ENCODE measurements around the gene COX19. TPM values are rescaled to one million over a fixed set of nuclear protein-coding genes. Genes with fewer than 3 reads are reported as not detected.

COX19 gene, protein sequence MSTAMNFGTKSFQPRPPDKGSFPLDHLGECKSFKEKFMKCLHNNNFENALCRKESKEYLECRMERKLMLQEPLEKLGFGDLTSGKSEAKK
- total RNA-seq = 10 to 100 TPM; 13.7 to 20.8 TPM

DNA sequence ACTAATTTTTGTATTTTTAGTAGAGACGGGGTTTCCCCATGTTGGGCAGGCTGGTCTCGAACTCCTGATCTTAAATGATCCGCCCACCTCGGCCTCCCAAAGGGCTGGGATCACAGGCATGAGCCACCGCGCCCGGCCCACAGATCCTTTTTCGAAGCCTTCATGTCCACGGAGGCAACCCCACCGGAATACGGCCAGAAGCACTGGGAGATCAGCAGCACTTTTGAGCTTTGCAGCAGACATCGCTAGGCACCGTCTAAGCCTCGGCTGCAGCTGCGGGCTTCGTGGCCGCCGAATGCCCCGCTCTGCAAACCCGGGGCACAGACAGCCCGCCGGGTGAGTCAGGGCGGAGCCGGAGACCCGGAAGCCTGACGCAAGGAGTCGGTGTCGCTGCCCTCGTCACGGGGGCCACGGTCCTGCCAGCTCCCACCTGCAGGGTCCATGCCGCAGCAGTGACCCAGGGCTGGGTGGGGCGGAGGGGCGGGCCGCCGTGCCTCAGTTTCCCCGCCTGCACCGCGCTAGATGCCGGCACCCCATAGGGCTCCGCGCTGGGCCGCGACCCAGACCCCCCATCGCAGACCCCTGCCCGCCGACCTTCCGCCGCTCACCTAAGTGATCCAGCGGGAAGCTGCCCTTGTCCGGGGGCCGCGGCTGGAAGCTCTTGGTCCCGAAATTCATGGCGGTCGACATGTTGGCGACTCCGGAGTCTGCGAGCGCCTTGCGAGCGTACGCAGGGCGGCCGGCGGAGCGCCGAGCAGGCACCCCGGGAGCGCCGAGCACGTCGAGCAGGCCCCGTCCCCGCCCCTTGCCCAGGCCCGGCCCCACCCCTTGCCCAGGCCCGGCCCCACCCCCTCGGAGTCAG, at the start of gene COX19:
Gene COX19 (minus strand): TSS at position 730 of the 862 bp plus-strand sequence. CDS start 40 bp downstream, at position 690.
- Mint-ChIP-seq H3K9me3 (no peaks in the 10 kb centered on the region), H3K36me3 (ENCODE audit: low read depth) (peaks cover 43% of the 10 kb centered on the region), H3K4me3 (peak within 1 kb of the TSS; percentile 91), H3K27me3 (no peaks in the 10 kb centered on the region), H3K27ac (peak within 1 kb of the TSS; percentile 89), H3K4me1 (peaks cover 5% of the 10 kb centered on the region)
- peak; percentile 93 for ATAC-seq (replicated peaks)

DNA sequence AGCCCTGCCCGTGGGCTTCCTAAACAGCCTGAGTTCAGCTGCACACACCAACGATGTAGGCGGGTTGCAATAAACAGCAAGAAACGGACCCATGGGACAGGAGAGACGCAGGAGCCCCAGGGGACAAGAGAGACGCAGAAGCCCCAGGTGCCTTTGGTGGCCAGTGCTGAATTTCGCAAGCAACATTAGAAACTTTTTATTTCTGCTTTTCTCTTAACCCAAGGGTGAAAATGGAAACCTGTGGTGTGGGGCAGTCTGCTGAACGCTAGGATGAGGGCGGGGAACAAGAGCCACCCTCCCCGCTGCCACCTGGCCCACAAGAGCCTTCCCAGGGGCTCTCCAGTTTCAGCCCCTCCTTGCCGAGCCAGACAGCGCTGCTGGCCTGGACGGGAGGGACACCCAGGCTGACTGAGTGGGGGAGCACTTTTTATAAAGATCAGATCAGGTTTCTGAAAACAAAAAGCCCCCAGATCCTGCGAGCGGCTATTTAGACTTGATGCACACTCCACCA, 49.0 kb upstream of the COX19 start:
- H3K4me1 Mint-ChIP-seq = peaks cover 5% of the 10 kb centered on the region
- peaks cover 7% of the 10 kb centered on the region for H3K36me3 Mint-ChIP-seq (ENCODE audit: low read depth)
- H3K9me3 Mint-ChIP-seq = no peaks in the 10 kb centered on the region
- H3K4me3 Mint-ChIP-seq = no peak overlapping the region
- no peak for ATAC-seq (replicated peaks)
- no peak overlapping the region for H3K27ac Mint-ChIP-seq
- no peaks in the 10 kb centered on the region for H3K27me3 Mint-ChIP-seq

DNA sequence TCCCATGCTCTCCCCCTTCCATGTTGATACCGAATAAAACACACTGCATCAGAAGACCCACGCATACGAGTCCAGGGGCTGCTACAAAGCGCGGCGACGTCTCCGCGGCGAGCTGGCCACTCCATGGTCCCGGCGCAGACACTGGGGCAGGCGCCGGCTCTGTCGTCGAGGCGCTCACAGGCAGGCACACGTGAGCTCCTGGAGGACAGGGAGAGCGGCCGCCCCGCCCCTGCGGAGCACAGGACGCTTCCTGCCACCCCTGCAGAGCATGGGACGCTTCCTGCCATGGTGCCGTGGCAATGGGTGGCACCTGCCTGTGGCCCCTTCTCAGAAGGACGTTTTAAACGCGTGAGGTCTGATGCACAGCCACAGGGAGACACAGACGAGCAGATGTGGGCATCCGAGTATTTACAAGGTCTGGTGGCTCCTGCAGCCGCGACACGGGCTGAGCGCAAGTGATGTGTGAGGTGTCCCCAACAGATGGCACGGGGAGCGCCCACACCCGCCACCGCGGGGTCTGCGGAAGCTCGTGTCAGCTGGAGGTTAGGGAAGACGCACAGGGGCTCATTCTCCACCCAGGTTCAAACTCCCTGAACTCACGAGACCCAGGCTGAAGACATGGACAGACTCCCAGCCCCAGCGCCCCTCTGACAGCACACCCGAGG, 47.6 kb upstream of the COX19 start:
- Mint-ChIP-seq H3K4me3 (no peak overlapping the region), H3K27me3 (no peaks in the 10 kb centered on the region), H3K27ac (peak overlapping the region; percentile 39), H3K9me3 (no peaks in the 10 kb centered on the region), H3K36me3 (ENCODE audit: low read depth) (peaks cover 7% of the 10 kb centered on the region), H3K4me1 (peaks cover 5% of the 10 kb centered on the region)
- no peak for ATAC-seq (replicated peaks)

DNA sequence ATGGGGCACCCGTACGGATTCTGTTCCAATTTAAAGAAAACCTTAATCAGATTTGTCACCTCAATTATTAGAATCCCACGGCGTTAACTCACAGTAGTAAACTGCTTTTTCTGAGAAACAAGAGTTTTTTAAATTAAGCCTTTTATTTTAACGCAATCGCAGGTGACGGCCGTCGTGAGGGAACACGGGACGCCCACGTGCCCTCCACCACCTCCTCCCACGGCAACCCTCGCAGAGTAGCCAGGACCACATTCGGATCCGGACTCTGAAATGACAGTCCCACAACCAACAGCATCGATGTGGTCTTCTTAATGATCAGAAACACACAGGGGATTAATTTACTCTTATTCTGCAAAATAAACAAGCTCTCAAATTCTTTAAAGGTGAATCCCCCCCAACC, 47.0 kb upstream of the COX19 start:
- ATAC-seq (replicated peaks) = no peak
- H3K4me1 Mint-ChIP-seq = peaks cover 5% of the 10 kb centered on the region
- peaks cover 7% of the 10 kb centered on the region for H3K36me3 Mint-ChIP-seq (ENCODE audit: low read depth)
- no peak overlapping the region for H3K27ac Mint-ChIP-seq
- H3K4me3 Mint-ChIP-seq = no peak overlapping the region
- H3K9me3 Mint-ChIP-seq = no peaks in the 10 kb centered on the region
- H3K27me3 Mint-ChIP-seq = no peaks in the 10 kb centered on the region

DNA sequence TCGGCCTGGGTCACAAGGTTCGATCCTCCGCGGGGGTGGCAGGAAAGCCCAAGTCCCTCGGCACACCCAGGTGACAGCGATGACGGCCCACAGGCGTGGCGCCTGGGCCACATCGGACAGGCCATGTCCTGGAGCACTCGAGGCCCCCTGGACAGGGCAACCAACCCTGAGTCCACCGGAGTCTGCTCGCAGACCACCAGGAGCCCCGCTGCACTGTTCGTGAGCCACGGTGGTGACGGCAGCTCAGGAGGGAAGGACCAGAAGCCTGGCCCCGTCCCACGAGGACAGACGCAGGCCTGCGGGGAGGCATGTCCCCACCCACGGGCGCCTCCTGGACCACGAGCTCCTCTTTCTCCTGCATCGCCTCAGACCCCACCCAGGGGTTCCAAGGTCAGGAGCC, 46.6 kb upstream of the COX19 start:
- Mint-ChIP-seq H3K36me3 (ENCODE audit: low read depth) (peaks cover 7% of the 10 kb centered on the region), H3K27ac (no peak overlapping the region), H3K4me1 (peaks cover 5% of the 10 kb centered on the region), H3K4me3 (no peak overlapping the region), H3K9me3 (no peaks in the 10 kb centered on the region), H3K27me3 (no peaks in the 10 kb centered on the region)
- ATAC-seq (replicated peaks) = no peak

DNA sequence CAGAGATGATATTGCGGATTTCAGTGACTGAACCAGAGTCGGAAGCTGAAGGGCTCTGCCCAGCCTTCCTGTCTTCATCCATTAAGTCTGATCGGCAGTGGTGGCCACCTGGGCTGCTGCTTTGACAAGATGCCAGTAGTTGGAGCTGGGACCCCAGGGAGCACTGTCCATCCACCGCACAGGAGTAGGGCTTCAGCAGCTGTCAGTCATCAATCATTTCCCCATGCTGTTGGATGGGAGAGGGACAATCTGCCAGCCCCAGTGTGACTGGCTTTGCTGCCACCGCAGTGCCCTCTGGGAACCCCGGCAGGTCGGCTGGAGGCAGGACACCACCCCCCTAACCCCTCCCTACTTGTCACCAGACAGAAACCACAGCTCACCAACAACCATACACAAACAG, 46.0 kb upstream of the COX19 start:
- no peak for ATAC-seq (replicated peaks)
- Mint-ChIP-seq H3K4me3 (no peak overlapping the region), H3K4me1 (peaks cover 5% of the 10 kb centered on the region), H3K27me3 (no peaks in the 10 kb centered on the region), H3K9me3 (no peaks in the 10 kb centered on the region), H3K36me3 (ENCODE audit: low read depth) (peaks cover 7% of the 10 kb centered on the region), H3K27ac (peak overlapping the region; percentile 36)

DNA sequence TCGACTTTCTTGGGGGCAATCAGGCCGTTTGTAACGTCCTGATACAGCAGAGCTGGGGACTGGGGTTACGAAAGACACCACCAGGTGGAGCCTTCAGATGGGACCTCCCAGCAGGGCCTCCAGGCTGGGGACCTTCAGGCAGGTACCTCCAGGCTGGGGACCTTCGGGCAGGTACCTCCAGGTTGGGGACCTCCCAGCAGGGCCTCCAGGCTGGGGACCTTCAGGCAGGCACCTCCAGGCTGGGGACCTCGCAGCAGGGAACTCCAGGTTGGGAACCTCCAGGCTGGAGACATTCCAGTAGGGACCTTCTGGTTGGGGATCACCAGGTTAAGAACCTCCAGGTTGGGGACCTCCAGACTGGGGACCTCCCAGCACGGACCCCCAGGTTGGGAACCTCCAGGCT, 45.5 kb upstream of the COX19 start:
- Mint-ChIP-seq H3K36me3 (ENCODE audit: low read depth) (peaks cover 7% of the 10 kb centered on the region), H3K27me3 (no peaks in the 10 kb centered on the region), H3K4me1 (peaks cover 5% of the 10 kb centered on the region), H3K9me3 (no peaks in the 10 kb centered on the region), H3K4me3 (no peak overlapping the region), H3K27ac (no peak overlapping the region)
- ATAC-seq (replicated peaks) = no peak

DNA sequence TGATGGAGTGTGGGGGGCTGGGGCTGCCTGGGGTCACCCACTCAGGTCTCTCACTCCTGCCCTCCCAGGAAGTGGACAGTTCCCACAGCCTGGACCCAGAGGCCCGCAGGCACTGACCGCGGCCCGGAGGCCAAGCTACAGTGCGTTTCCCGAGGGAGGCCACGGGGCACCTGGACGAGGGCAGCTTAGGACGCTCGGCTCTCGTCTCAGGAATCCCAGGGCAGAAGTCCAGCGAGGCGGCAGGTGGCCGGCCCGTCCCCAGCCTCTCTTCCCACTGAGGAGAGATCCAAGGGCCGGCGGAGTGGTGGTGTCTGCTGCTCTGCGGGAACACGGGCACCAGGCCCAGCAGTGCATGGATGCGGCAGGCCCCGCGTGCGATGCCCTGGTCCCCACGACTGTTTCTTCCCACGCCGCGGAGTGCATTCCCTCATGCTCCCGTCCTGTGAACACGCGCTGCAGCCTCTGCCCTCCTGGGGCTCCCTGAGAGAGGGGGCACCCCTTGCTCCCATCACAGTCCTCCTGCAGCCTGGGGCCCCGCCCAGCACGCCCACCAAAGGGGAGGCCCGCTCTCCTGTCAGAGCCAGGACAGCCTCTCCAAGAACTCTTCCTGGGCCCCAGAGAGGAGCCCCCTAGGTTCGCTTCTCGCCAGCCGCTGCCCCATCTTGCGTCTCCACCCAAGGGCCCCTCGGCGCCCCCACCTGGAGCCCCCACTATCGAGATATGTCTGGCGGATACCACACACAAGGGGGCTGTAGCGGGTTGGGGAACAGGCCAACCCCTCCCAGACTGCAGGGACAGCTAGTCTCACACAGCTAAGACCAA, 44.7 kb upstream of the COX19 start:
- Mint-ChIP-seq H3K4me3 (no peak overlapping the region), H3K4me1 (peaks cover 5% of the 10 kb centered on the region), H3K27ac (no peak overlapping the region), H3K27me3 (no peaks in the 10 kb centered on the region), H3K36me3 (ENCODE audit: low read depth) (peaks cover 7% of the 10 kb centered on the region), H3K9me3 (no peaks in the 10 kb centered on the region)
- ATAC-seq (replicated peaks) = no peak

DNA sequence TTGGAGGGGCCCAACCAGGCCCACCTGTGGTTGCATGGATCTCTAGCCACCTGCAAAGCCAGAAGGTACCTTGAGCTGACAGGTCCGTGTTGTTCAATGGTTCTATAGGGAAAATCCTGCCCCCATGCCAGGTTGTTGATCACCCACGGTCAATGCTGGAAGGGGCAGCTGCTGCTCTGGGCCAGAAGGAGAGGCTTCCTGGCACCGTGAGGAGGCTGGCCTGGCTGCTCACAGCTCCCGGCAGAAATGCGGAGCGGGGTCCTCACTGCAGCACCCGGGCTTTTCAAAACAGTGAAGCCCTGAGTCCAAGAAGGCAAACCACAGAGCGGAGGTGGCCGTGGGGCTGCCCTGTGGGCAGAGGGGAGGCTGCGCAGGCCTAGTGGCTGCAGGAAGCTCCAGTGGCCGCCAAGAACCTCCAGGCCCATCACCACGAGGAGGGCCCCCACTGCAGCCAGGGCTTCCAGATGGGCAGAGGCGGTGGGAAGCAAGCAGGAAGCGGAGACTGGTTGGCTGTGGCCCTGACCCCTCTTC, 44.0 kb upstream of the COX19 start:
- no peaks in the 10 kb centered on the region for H3K9me3 Mint-ChIP-seq
- no peak for ATAC-seq (replicated peaks)
- no peaks in the 10 kb centered on the region for H3K27me3 Mint-ChIP-seq
- H3K36me3 Mint-ChIP-seq (ENCODE audit: low read depth) = peaks cover 7% of the 10 kb centered on the region
- H3K4me1 Mint-ChIP-seq = peaks cover 5% of the 10 kb centered on the region
- H3K27ac Mint-ChIP-seq = no peak overlapping the region
- no peak overlapping the region for H3K4me3 Mint-ChIP-seq

DNA sequence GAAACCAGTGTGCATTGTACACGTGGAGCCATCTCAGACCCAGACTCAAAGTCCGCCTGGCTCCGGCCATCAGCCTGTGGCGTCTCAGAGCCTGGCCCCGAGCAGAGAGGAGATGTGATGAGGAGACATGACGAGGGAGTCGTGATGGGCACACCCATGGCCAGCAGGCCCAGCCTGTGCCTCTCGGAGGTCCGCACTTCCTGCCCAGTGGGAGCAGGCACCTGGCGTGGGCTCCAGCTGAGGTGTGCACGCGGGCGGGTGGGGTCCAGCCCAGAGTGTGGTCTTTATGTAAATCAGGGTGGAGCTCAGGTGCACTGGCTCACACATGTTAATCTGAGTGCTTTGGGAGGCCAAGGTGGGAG, 43.0 kb upstream of the COX19 start:
- Mint-ChIP-seq H3K36me3 (ENCODE audit: low read depth) (peaks cover 7% of the 10 kb centered on the region), H3K4me1 (peaks cover 5% of the 10 kb centered on the region), H3K27ac (peak overlapping the region; percentile 32), H3K4me3 (no peak overlapping the region), H3K27me3 (no peaks in the 10 kb centered on the region), H3K9me3 (no peaks in the 10 kb centered on the region)
- ATAC-seq (replicated peaks) = no peak

DNA sequence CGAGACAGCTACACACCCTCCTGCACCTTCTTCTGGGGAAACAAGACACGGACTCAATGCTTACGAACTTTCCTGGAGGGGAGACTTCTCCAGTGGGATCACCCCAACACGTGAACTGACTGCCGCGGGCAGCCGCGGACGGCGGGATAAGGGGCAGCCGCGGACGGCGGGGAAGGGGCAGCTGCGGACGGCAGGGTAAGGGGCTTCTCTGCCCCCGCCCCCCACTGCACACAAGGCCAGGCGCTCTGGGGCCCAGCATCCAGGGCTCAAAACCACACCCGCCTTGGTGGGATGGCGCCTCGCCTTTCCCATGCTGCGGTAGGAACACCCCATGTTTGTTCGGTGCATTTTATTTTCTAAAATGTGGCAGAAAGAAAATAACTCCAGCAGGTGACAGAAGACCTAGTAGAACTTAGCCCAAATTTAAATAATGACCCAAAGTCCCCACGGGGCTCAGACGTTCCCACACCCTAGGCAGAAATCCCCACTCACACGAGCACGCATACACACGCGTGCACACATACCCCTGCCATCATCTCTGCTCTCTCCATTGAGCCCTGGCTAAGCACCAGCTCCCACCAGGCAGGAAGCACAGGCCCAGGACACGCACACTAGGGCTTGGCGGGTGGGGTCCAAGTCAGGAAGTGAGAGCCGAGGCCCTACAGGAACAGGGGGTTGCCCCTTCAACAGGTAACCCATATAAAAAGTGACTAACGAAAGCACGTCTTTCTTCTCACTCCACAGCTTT, 42.4 kb upstream of the COX19 start:
- Mint-ChIP-seq H3K27me3 (no peaks in the 10 kb centered on the region), H3K27ac (peak overlapping the region; percentile 32), H3K4me1 (peaks cover 5% of the 10 kb centered on the region), H3K4me3 (no peak overlapping the region), H3K9me3 (no peaks in the 10 kb centered on the region), H3K36me3 (ENCODE audit: low read depth) (peaks cover 7% of the 10 kb centered on the region)
- no peak for ATAC-seq (replicated peaks)

DNA sequence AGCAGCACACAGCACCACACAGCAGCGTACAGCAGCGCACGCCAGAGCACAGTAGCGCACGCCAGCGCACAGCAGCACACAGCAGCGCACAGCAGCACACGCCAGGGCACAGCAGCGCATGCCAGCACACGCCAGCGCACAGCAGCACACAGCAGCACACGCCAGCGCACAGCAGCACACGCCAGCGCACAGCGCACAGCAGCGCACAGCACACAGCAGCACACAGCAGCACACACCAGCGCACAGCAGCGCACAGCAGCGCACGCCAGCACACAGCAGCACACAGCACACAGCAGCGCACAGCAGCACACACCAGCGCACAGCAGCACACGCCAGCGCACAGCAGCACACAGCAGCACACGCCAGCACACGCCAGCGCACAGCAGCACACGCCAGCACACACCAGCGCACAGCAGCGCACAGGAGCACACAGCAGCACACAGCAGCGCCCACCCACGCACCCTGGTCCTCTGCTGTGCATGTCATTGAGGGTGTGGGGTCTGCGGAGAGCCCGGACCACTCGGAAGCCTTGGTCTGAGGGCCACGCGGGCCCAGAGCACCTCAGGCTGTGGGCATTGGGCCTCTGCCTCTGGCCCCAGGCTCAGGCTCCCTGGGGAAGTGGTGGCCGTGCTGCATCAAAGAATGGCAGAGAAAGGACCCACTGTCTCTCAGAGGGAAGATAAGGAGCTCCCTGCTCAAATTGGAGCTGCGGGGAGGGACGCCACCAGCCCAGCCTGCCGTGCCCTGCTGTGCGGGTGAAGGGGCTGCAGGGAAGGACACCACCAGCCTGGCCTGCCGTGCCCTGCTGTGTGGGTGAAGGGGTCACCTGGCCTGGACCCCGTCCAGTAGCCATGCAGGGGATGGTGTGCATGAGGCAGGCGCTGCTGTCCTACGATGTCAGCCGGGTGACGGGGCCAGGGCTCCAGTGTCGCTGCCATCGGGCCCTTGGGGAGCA, 41.5 kb upstream of the COX19 start:
- Mint-ChIP-seq H3K4me3 (no peak overlapping the region), H3K27ac (no peak overlapping the region), H3K27me3 (no peaks in the 10 kb centered on the region), H3K36me3 (ENCODE audit: low read depth) (no peaks in the 10 kb centered on the region), H3K4me1 (peaks cover 5% of the 10 kb centered on the region), H3K9me3 (no peaks in the 10 kb centered on the region)
- no peak for ATAC-seq (replicated peaks)

Measured in activated T-helper 17 cell treated with anti-CD3 and anti-CD28 coated beads, Interleukin-2, amount 50 U/mL, for 72 hours (primary cell).